ENCODE results near the gene VAV2. TPM values are rescaled to one million over a fixed set of nuclear protein-coding genes. Genes with fewer than 3 reads are reported as not detected.

Gene VAV2
- total and polyA plus RNA-seq, 11 donors = 3.3 to 9.9 (median 5.3) TPM

- intact Hi-C loops (cut with DNase I) = loop anchor here in 3 of 10 donors (10.0 kb wide), 2 partner anchors 315 to 325 kb away; no protein-coding TSS in a partner anchor
- WGBS, 4 donors = 89 to 97% (median 93%) methylated on average over 17 to 19 of the region's 19 CpGs
- DNase-seq (peak in 2 of 5 donors; percentile 14 to 52), ATAC-seq (no peak)
- Histone ChIP-seq H3K27me3 (no peaks in the 10 kb centered on the region), H3K27ac (no peak overlapping the region), H3K4me3 (no peak overlapping the region), H3K36me3 (peaks cover 0 to 39% (median 5%) of the 10 kb centered on the region in 9 donors), H3K4me1 (peaks cover 0 to 15% (median 4%) of the 10 kb centered on the region in 12 donors), H3K9me3 (no peaks in the 10 kb centered on the region)
- TF ChIP-seq POLR2A (IDR thresholded peaks at IDR 0.05) (no peak), CTCF (IDR thresholded peaks at IDR 0.05) (no peak)
Observed at GRCh38 chr9:133779516-133780403, 212.4 kb downstream of the VAV2 start.

- H3K4me1 ChIP-seq = peaks cover 0 to 17% (median 4%) of the 10 kb centered on the region in 12 donors
- TF ChIP-seq CTCF (IDR thresholded peaks at IDR 0.05) (no peak), POLR2A (IDR thresholded peaks at IDR 0.05) (no peak)
- no peak overlapping the region for H3K27ac ChIP-seq
- peaks cover 0 to 46% (median 11%) of the 10 kb centered on the region in 9 donors for H3K36me3 ChIP-seq
- intact Hi-C loops (cut with DNase I) = no loop called here
- peak in 2 of 5 donors; percentile 9 to 39 for DNase-seq
- no peak for ATAC-seq
- peaks cover 0 to 6% (median 0%) of the 10 kb centered on the region in 12 donors for H3K9me3 ChIP-seq
- no peaks in the 10 kb centered on the region for H3K27me3 ChIP-seq
- no peak overlapping the region for H3K4me3 ChIP-seq
- 91 to 100% (median 98%) methylated on average over 8 of the region's 8 CpGs for WGBS, 4 donors
Observed at GRCh38 chr9:133779081-133779480, 213.0 kb downstream of the VAV2 start.

GRCh38 chr9:133778336-133779013, 213.6 kb downstream of the VAV2 start:
- Histone ChIP-seq H3K27me3 (no peaks in the 10 kb centered on the region), H3K36me3 (peaks cover 0 to 50% (median 11%) of the 10 kb centered on the region in 9 donors), H3K4me1 (peaks cover 0 to 19% (median 4%) of the 10 kb centered on the region in 12 donors), H3K4me3 (no peak overlapping the region), H3K9me3 (peaks cover 0 to 12% (median 0%) of the 10 kb centered on the region in 12 donors), H3K27ac (no peak overlapping the region)
- TF ChIP-seq CTCF (IDR thresholded peaks at IDR 0.05) = no peak
- TF ChIP-seq POLR2A (IDR thresholded peaks at IDR 0.05) = no peak
- 91 to 98% (median 94%) methylated on average over 14 to 20 of the region's 20 CpGs for WGBS, 4 donors
- peak in 2 of 5 donors; percentile 26 to 67 for DNase-seq
- intact Hi-C loops (cut with DNase I) = no loop called here
- no peak for ATAC-seq

DNA sequence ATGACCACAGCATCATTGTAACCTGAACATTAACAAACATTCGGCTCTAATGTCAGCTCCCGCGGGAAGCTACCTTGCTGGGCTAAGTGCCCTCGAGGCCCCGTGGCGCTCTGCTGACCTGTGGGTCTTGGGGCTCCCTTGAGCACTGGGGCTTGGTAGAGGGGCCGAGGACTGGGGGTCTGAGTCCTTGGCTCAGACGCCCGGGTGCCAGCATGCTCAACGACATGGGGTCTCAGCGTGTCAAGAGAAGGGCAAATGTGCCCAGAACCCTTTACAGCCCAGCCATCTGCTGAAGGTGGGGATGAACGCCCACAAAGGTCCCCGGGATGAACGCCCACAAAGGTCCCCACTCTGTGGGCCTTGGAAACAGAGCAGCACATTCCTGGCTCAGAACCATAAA, 214.3 kb downstream of the VAV2 start:
- DNase-seq (peak in 1 of 5 donors; percentile 56), ATAC-seq (no peak)
- Histone ChIP-seq H3K27me3 (no peaks in the 10 kb centered on the region), H3K4me3 (no peak overlapping the region), H3K9me3 (peaks cover 0 to 12% (median 0%) of the 10 kb centered on the region in 12 donors), H3K27ac (peak overlapping the region in 1 of 12 donors; percentile 20), H3K4me1 (peaks cover 0 to 19% (median 4%) of the 10 kb centered on the region in 12 donors), H3K36me3 (peaks cover 0 to 54% (median 11%) of the 10 kb centered on the region in 9 donors)
- TF ChIP-seq CTCF (IDR thresholded peaks at IDR 0.05) (no peak), POLR2A (IDR thresholded peaks at IDR 0.05) (no peak)
- intact Hi-C loops (cut with DNase I) = no loop called here
- 87 to 96% (median 93%) methylated on average over 8 to 14 of the region's 14 CpGs for whole genome bisulfite sequencing, 4 donors

Measured in heart left ventricle (tissue), 16 donors.